WTC11 (cell line): ENCODE measurements around the gene CNOT1.

ENCODE experiments used
- CREM ChIP-seq: sonication (generic); formaldehyde crosslinking; IDR thresholded peaks from 2 replicates; pipeline ENCODE4 v1.8.1; 2022; ENCODE audit warnings: mild to moderate bottlenecking, missing genetic modification reagents, moderate library complexity
- ELF4 ChIP-seq: sonication (generic); formaldehyde crosslinking; IDR thresholded peaks from 2 replicates; pipeline ENCODE4 v1.8.1; 2022; ENCODE audit warnings: low read depth, mild to moderate bottlenecking, moderate library complexity, missing genetic modification reagents
- ESRRA ChIP-seq: sonication (generic); formaldehyde crosslinking; IDR thresholded peaks from 2 replicates; pipeline ENCODE4 v1.8.1; 2022; ENCODE audit warnings: mild to moderate bottlenecking, missing genetic modification reagents, borderline replicate concordance
- NFYB ChIP-seq: sonication (generic); formaldehyde crosslinking; conservative IDR thresholded peaks from 2 replicates; pipeline ENCODE4 v1.8.0; 2022; ENCODE audit warnings: low read depth, missing genetic modification reagents
- NR1H2 ChIP-seq: sonication (generic); formaldehyde crosslinking; IDR thresholded peaks from 2 replicates; pipeline ENCODE4 v1.9.0; 2021; ENCODE audit warnings: mild to moderate bottlenecking, moderate library complexity, missing genetic modification reagents
- TEAD4 ChIP-seq: sonication (generic); formaldehyde crosslinking; IDR thresholded peaks from 2 replicates; pipeline ENCODE4 v1.8.0; 2022; ENCODE audit warnings: mild to moderate bottlenecking, missing genetic modification reagents
- ZNF138 ChIP-seq: sonication (generic); formaldehyde crosslinking; conservative IDR thresholded peaks from 2 replicates; pipeline ENCODE4 v1.8.1; 2022; ENCODE audit warnings: mild to moderate bottlenecking, moderate library complexity, missing genetic modification reagents
- ZNF423 ChIP-seq: fragments of 250-450 bp; sonication (Bioruptor Pico); IDR thresholded peaks from 2 replicates; pipeline ENCODE4 v2.1.2; 2022; ENCODE audit warnings: mild to moderate bottlenecking, moderate library complexity
- TF ChIP-seq, protein P1 (sequence below): fragments of 200-600 bp; IDR thresholded peaks from 2 replicates; pipeline ENCODE4 v1.8.0; 2022; ENCODE audit warnings: antibody characterized with exemption
- TF ChIP-seq, protein P2 (sequence below): sonication (generic); formaldehyde crosslinking; conservative IDR thresholded peaks from 2 replicates; pipeline ENCODE4 v1.8.1; 2022; ENCODE audit warnings: mild to moderate bottlenecking, missing genetic modification reagents
- TF ChIP-seq, protein P3 (sequence below): sonication (generic); formaldehyde crosslinking; IDR thresholded peaks from 2 replicates; pipeline ENCODE4 v1.8.1; 2022; ENCODE audit warnings: missing genetic modification reagents, borderline replicate concordance

DNA sequence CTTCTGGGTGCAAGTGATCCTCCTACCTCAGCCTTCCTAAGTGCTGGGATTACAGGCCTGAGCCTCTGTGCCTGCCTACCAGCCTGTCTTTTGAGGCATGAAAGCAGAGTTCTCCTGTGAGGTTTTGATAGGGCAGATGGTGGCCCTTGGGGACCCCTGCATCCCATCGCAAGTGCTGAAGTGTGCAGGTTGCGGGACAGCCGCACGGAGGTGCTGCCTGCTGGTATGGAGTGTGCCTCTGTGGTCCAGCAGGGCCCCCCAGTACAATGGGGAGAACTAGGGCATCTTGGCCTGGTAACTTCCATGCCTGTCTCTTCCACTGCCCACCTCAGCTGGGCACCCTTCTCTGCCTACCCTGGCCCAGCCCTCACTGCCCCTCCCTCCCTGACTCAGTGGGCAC, 139.6 kb downstream of the CNOT1 start:
- no peak for TF ChIP-seq NFYB (CRISPR knock-in tag)
- TF ChIP-seq, protein P1, sequence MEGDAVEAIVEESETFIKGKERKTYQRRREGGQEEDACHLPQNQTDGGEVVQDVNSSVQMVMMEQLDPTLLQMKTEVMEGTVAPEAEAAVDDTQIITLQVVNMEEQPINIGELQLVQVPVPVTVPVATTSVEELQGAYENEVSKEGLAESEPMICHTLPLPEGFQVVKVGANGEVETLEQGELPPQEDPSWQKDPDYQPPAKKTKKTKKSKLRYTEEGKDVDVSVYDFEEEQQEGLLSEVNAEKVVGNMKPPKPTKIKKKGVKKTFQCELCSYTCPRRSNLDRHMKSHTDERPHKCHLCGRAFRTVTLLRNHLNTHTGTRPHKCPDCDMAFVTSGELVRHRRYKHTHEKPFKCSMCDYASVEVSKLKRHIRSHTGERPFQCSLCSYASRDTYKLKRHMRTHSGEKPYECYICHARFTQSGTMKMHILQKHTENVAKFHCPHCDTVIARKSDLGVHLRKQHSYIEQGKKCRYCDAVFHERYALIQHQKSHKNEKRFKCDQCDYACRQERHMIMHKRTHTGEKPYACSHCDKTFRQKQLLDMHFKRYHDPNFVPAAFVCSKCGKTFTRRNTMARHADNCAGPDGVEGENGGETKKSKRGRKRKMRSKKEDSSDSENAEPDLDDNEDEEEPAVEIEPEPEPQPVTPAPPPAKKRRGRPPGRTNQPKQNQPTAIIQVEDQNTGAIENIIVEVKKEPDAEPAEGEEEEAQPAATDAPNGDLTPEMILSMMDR: no peak
- no peak for TF ChIP-seq ELF4
- no peak for TF ChIP-seq CREM (CRISPR knock-in tag)
- no peak for TF ChIP-seq ZNF423 (CRISPR knock-in tag)
- TF ChIP-seq TEAD4 (CRISPR knock-in tag): no peak
- no peak for TF ChIP-seq ESRRA (CRISPR knock-in tag)
- TF ChIP-seq NR1H2: no peak
- TF ChIP-seq ZNF138 (CRISPR knock-in tag): no peak
- TF ChIP-seq, protein P2, sequence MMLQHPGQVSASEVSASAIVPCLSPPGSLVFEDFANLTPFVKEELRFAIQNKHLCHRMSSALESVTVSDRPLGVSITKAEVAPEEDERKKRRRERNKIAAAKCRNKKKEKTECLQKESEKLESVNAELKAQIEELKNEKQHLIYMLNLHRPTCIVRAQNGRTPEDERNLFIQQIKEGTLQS (CRISPR knock-in tag): no peak
- TF ChIP-seq, protein P3, sequence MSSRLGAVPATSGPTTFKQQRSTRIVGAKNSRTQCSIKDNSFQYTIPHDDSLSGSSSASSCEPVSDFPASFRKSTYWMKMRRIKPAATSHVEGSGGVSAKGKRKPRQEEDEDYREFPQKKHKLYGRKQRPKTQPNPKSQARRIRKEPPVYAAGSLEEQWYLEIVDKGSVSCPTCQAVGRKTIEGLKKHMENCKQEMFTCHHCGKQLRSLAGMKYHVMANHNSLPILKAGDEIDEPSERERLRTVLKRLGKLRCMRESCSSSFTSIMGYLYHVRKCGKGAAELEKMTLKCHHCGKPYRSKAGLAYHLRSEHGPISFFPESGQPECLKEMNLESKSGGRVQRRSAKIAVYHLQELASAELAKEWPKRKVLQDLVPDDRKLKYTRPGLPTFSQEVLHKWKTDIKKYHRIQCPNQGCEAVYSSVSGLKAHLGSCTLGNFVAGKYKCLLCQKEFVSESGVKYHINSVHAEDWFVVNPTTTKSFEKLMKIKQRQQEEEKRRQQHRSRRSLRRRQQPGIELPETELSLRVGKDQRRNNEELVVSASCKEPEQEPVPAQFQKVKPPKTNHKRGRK (CRISPR knock-in tag): no peak
